Astrocyte (in vitro differentiated cells and primary cell): ENCODE results near the gene KRTAP5-3. TPM values are rescaled to one million over a fixed set of nuclear protein-coding genes. Genes with fewer than 3 reads are reported as not detected.

Experiments used
- DNase-seq: peaks from one replicate; pipeline ENCODE4 v3.0.0-alpha.2; 2010; ENCODE audit warnings: low read depth
- FAIRE-seq: peaks from 2 replicates; lab custom pipeline; 2011; peaks lifted over from hg19 to GRCh38; lab: Jason Lieb, UNC
- H2AFZ ChIP-seq: 2 replicates; pipeline ENCODE4 v1.6.0; 2012; ENCODE audit warnings: low read depth, low read length, inconsistent platforms
- H3K27ac ChIP-seq: 2 replicates; pipeline ENCODE4 v1.5.1; 2011; ENCODE audit warnings: low read depth, low read length, inconsistent platforms
- H3K27me3 ChIP-seq: 2 replicates; pipeline ENCODE4 v1.6.0; 2011; ENCODE audit warnings: low read length, inconsistent platforms; ENCODE audit not compliant: insufficient read depth
- H3K36me3 ChIP-seq: 2 replicates; pipeline ENCODE4 v1.5.1; 2011; ENCODE audit warnings: low read length, inconsistent platforms; ENCODE audit not compliant: insufficient read depth
- H3K4me1 ChIP-seq: 2 replicates; pipeline ENCODE4 v1.5.1; 2011; ENCODE audit warnings: low read length, inconsistent platforms; ENCODE audit not compliant: insufficient read depth
- H3K4me2 ChIP-seq: 2 replicates; pipeline ENCODE4 v1.6.0; 2012; ENCODE audit warnings: low read length, inconsistent platforms
- H3K4me3 ChIP-seq: 2 replicates; pipeline ENCODE4 v1.5.1; 2011; ENCODE audit warnings: low read depth, mild to moderate bottlenecking, low read length, inconsistent platforms; ENCODE audit not compliant: insufficient read depth
- H3K79me2 ChIP-seq: 2 replicates; pipeline ENCODE4 v1.6.0; 2012; ENCODE audit warnings: mild to moderate bottlenecking, low read length, inconsistent platforms; ENCODE audit not compliant: insufficient read depth
- H3K9ac ChIP-seq: 2 replicates; pipeline ENCODE4 v1.6.0; 2012; ENCODE audit warnings: mild to moderate bottlenecking, low read length, inconsistent platforms
- H3K9me3 ChIP-seq: 2 replicates; pipeline ENCODE4 v1.5.1; 2012; ENCODE audit warnings: low read depth, mild to moderate bottlenecking, low read length, inconsistent platforms; ENCODE audit not compliant: insufficient read depth
- H4K20me1 ChIP-seq: 2 replicates; pipeline ENCODE4 v1.6.0; 2012; ENCODE audit warnings: low read length, inconsistent platforms; ENCODE audit not compliant: insufficient read depth
- H3K27ac Mint-ChIP-seq: one replicate; pipeline ENCODE4 v1.8.0; 2021; ENCODE audit warnings: mild to moderate bottlenecking, mixed read lengths; ENCODE audit not compliant: unreplicated experiment
- H3K27me3 Mint-ChIP-seq: one replicate; pipeline ENCODE4 v1.8.0; 2021; ENCODE audit warnings: low read depth, mixed read lengths; ENCODE audit not compliant: unreplicated experiment
- H3K36me3 Mint-ChIP-seq: one replicate; pipeline ENCODE4 v1.8.0; 2021; ENCODE audit warnings: low read depth, mixed read lengths; ENCODE audit not compliant: unreplicated experiment
- H3K4me1 Mint-ChIP-seq: one replicate; pipeline ENCODE4 v1.8.0; 2021; ENCODE audit warnings: low read depth, mixed read lengths; ENCODE audit not compliant: unreplicated experiment
- H3K4me3 Mint-ChIP-seq: one replicate; pipeline ENCODE4 v1.8.0; 2021; ENCODE audit warnings: mild to moderate bottlenecking, moderate library complexity, mixed read lengths; ENCODE audit not compliant: unreplicated experiment
- H3K9me3 Mint-ChIP-seq: one replicate; pipeline ENCODE4 v1.8.0; 2021; ENCODE audit warnings: mild to moderate bottlenecking, mixed read lengths; ENCODE audit not compliant: unreplicated experiment
- EZH2 ChIP-seq: IDR thresholded peaks from 2 replicates; pipeline ENCODE4 v1.6.1; 2012; ENCODE audit warnings: mild to moderate bottlenecking, low read length, inconsistent platforms; ENCODE audit not compliant: insufficient read depth
- total RNA-seq: library from RNA; stranded (reverse); gene quantifications from 2 replicates; pipeline ENCODE4 v1.2.1, GENCODE V29; 2021
- TF ChIP-seq, protein P1 (sequence below): IDR thresholded peaks from 2 replicates; pipeline ENCODE4 v1.5.1; 2011; ENCODE audit warnings: low read depth, mild to moderate bottlenecking, inconsistent platforms, low read length, moderate library complexity; ENCODE audit not compliant: insufficient read depth

The KRTAP5-3 gene
- total RNA-seq, 1 donor from 2014 or later, result not detected

DNA sequence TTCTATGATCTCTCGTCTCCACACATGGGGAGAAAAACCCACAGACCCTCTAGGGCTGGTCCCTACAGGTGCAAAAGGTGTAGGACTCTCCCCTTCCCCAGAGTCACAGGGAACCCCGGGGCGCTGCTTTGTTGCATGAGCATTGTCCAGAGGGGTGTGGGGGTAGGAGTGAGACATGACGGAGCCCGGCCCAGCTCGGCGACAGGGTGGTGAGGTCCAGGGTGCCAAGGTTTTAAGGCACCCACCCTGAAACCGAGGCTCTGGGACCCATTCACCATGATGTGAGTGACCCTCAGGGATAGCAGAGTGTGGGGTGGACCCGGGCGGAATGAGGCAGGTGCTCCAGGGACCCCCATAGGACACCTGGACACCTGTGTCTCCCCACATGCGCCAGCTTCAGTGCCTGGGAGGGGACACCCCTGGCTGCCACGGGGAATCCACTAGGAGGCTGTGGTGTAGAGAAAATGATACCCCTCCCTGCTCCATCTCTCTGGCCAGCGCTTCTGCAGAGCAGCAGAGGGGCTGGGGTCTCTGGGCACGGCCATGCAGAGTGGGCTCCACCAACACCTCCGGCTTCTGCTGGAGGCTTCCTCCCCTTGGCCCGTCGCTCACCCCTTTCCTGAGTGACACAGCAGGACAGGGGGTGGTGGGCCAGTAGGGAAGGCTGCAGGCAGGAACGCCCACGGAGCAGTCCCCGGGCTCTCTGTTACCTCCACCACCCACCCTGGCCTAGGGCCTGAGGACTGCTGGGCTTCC, 36.5 kb upstream of the KRTAP5-3 start:
- no peak for DNase-seq
- H2AFZ ChIP-seq, result no peak overlapping the region
- H3K36me3 ChIP-seq, result no peaks in the 10 kb centered on the region
- no peaks in the 10 kb centered on the region for H3K79me2 ChIP-seq
- Mint-ChIP-seq H3K9me3 (no peaks in the 10 kb centered on the region), H3K36me3 (no peaks in the 10 kb centered on the region), H3K27me3 (peaks cover 47% of the 10 kb centered on the region), H3K4me1 (no peaks in the 10 kb centered on the region), H3K27ac (no peak overlapping the region), H3K4me3 (no peak overlapping the region)
- FAIRE-seq, result no peak
- no peaks in the 10 kb centered on the region for H3K4me1 ChIP-seq
- no peaks in the 10 kb centered on the region for H3K9me3 ChIP-seq
- no peak overlapping the region for H3K4me3 ChIP-seq
- H3K27ac ChIP-seq, result no peak overlapping the region
- H3K4me2 ChIP-seq, result no peak overlapping the region
- H3K27me3 ChIP-seq, result peaks cover 4% of the 10 kb centered on the region
- TF ChIP-seq, protein P1, sequence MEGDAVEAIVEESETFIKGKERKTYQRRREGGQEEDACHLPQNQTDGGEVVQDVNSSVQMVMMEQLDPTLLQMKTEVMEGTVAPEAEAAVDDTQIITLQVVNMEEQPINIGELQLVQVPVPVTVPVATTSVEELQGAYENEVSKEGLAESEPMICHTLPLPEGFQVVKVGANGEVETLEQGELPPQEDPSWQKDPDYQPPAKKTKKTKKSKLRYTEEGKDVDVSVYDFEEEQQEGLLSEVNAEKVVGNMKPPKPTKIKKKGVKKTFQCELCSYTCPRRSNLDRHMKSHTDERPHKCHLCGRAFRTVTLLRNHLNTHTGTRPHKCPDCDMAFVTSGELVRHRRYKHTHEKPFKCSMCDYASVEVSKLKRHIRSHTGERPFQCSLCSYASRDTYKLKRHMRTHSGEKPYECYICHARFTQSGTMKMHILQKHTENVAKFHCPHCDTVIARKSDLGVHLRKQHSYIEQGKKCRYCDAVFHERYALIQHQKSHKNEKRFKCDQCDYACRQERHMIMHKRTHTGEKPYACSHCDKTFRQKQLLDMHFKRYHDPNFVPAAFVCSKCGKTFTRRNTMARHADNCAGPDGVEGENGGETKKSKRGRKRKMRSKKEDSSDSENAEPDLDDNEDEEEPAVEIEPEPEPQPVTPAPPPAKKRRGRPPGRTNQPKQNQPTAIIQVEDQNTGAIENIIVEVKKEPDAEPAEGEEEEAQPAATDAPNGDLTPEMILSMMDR, result no peak
- no peak for TF ChIP-seq EZH2
- H4K20me1 ChIP-seq, result no peaks in the 10 kb centered on the region
- no peak overlapping the region for H3K9ac ChIP-seq

DNA sequence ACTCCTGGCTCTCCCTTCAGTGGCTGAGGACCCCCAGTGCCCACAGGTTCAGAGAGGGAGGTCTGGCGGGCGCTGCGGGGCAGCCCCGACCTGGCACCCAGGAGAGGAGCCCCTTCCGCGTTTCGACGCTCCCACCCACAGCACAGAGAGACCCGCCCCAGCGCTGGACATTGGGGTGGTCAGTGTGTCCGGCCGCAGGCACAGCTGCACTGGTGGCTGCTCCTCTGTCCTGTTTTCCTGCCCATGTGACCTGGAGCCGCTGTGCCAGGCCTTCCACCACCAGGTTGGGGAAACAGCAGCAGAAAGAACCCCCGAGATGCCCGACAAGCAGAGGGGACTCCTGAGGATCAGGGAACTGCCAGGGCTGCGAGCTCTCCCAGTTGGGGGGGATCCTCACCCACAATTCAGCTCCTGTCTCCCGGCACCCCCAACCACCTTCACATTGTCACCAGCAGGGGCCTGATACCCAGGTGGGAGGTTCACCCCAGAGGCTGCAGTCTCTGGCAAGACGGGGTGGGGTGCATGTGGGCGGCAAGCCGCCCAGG, 35.0 kb upstream of the KRTAP5-3 start:
- Histone ChIP-seq H3K4me1 (no peaks in the 10 kb centered on the region), H2AFZ (no peak overlapping the region), H3K36me3 (no peaks in the 10 kb centered on the region), H3K27ac (no peak overlapping the region), H3K27me3 (peaks cover 14% of the 10 kb centered on the region), H3K9me3 (no peaks in the 10 kb centered on the region), H3K9ac (no peak overlapping the region), H3K4me3 (no peak overlapping the region), H4K20me1 (no peaks in the 10 kb centered on the region), H3K79me2 (no peaks in the 10 kb centered on the region), H3K4me2 (no peak overlapping the region)
- TF ChIP-seq, protein P1, result no peak
- TF ChIP-seq EZH2, result no peak
- DNase-seq, result no peak
- Mint-ChIP-seq H3K4me3 (no peak overlapping the region), H3K9me3 (no peaks in the 10 kb centered on the region), H3K36me3 (no peaks in the 10 kb centered on the region), H3K27me3 (peaks cover 57% of the 10 kb centered on the region), H3K27ac (no peak overlapping the region), H3K4me1 (no peaks in the 10 kb centered on the region)
- no peak for FAIRE-seq
